ENCODE measurements around the gene NUPR2.

The NUPR2 gene

GRCh38 chr7:56079450-56080185, 36.6 kb downstream of the NUPR2 start:
- Histone ChIP-seq H3K4me1 (ENCODE audit: insufficient read depth, low read length, poor library complexity, severe bottlenecking) (no peaks in the 10 kb centered on the region), H3K9ac (ENCODE audit: low read depth, low read length, poor library complexity, severe bottlenecking) (no peak overlapping the region), H3K4me2 (ENCODE audit: low read depth, low read length, poor library complexity, severe bottlenecking) (no peak overlapping the region)

GRCh38 chr7:56078196-56078595, 38.0 kb downstream of the NUPR2 start:
- Histone ChIP-seq H2AFZ (ENCODE audit: low read length) (no peak overlapping the region), H3K4me3 (ENCODE audit: low read length, poor library complexity, severe bottlenecking) (no peak overlapping the region), H3K27me3 (ENCODE audit: insufficient read depth, low read length, poor library complexity, severe bottlenecking) (no peaks in the 10 kb centered on the region), H3K9ac (ENCODE audit: low read depth, low read length, poor library complexity, severe bottlenecking) (no peak overlapping the region), H3K9me2 (replicated peaks; ENCODE audit: low read depth, low read length) (no peaks in the 10 kb centered on the region), H3K9me3 (ENCODE audit: insufficient read depth, low read depth, low read length) (no peaks in the 10 kb centered on the region), H3F3A (ENCODE audit: low read depth) (no peaks in the 10 kb centered on the region), H3K36me3 (ENCODE audit: insufficient read depth, low read length) (peaks cover 15% of the 10 kb centered on the region; the same call in 1 of the 2 replicates), H3K4me2 (ENCODE audit: low read depth, low read length, poor library complexity, severe bottlenecking) (no peak overlapping the region), H3K4me1 (ENCODE audit: insufficient read depth, low read length, poor library complexity, severe bottlenecking) (no peaks in the 10 kb centered on the region), H4K20me1 (ENCODE audit: insufficient read depth, low read length, poor library complexity, severe bottlenecking) (no peaks in the 10 kb centered on the region), H3K79me2 (ENCODE audit: insufficient read depth, low read length) (no peaks in the 10 kb centered on the region)
- no peak for TF ChIP-seq CTCF (conservative IDR thresholded peaks at IDR 0.05; ENCODE audit: low read length)

More at GRCh38 chr7:56079450-56080185, 36.6 kb downstream of the NUPR2 start:
- H3K9me3 ChIP-seq (ENCODE audit: insufficient read depth, low read depth, low read length): no peaks in the 10 kb centered on the region
- H3K27me3 ChIP-seq (ENCODE audit: insufficient read depth, low read length, poor library complexity, severe bottlenecking): no peaks in the 10 kb centered on the region
- H3F3A ChIP-seq (ENCODE audit: low read depth): no peaks in the 10 kb centered on the region
- no peaks in the 10 kb centered on the region for H4K20me1 ChIP-seq (ENCODE audit: insufficient read depth, low read length, poor library complexity, severe bottlenecking)
- H3K36me3 ChIP-seq (ENCODE audit: insufficient read depth, low read length): peaks cover 15% of the 10 kb centered on the region; the same call in 1 of the 2 replicates
- H3K79me2 ChIP-seq (ENCODE audit: insufficient read depth, low read length): no peaks in the 10 kb centered on the region
- H3K9me2 ChIP-seq (replicated peaks; ENCODE audit: low read depth, low read length): no peaks in the 10 kb centered on the region
- TF ChIP-seq CTCF (conservative IDR thresholded peaks at IDR 0.05; ENCODE audit: low read length) (no peak), EZH2phosphoT487 (IDR thresholded peaks at IDR 0.05; ENCODE audit: borderline replicate concordance) (no peak)
- H3K4me3 ChIP-seq (ENCODE audit: low read length, poor library complexity, severe bottlenecking): no peak overlapping the region
- H2AFZ ChIP-seq (ENCODE audit: low read length): no peak overlapping the region

GRCh38 chr7:56077681-56078080, 38.5 kb downstream of the NUPR2 start:
- peaks cover 15% of the 10 kb centered on the region; the same call in 1 of the 2 replicates for H3K36me3 ChIP-seq (ENCODE audit: insufficient read depth, low read length)
- no peaks in the 10 kb centered on the region for H3K9me3 ChIP-seq (ENCODE audit: insufficient read depth, low read depth, low read length)
- H3K9me2 ChIP-seq (replicated peaks; ENCODE audit: low read depth, low read length): no peaks in the 10 kb centered on the region
- H3K27me3 ChIP-seq (ENCODE audit: insufficient read depth, low read length, poor library complexity, severe bottlenecking): no peaks in the 10 kb centered on the region
- H3F3A ChIP-seq (ENCODE audit: low read depth): no peaks in the 10 kb centered on the region
- no peak overlapping the region for H3K4me2 ChIP-seq (ENCODE audit: low read depth, low read length, poor library complexity, severe bottlenecking)
- no peak overlapping the region for H3K9ac ChIP-seq (ENCODE audit: low read depth, low read length, poor library complexity, severe bottlenecking)
- H3K4me3 ChIP-seq (ENCODE audit: low read length, poor library complexity, severe bottlenecking): no peak overlapping the region
- TF ChIP-seq CTCF (conservative IDR thresholded peaks at IDR 0.05; ENCODE audit: low read length): no peak
- no peak for TF ChIP-seq EZH2phosphoT487 (IDR thresholded peaks at IDR 0.05; ENCODE audit: borderline replicate concordance)
- no peaks in the 10 kb centered on the region for H3K4me1 ChIP-seq (ENCODE audit: insufficient read depth, low read length, poor library complexity, severe bottlenecking)
- H2AFZ ChIP-seq (ENCODE audit: low read length): no peak overlapping the region
- no peaks in the 10 kb centered on the region for H4K20me1 ChIP-seq (ENCODE audit: insufficient read depth, low read length, poor library complexity, severe bottlenecking)
- no peaks in the 10 kb centered on the region for H3K79me2 ChIP-seq (ENCODE audit: insufficient read depth, low read length)
